Measurements from ENCODE around the gene PITRM1.
"Not testable (repeated sequence)": the region's sequence is repeated elsewhere in the genome, so short reads cannot be mapped to it uniquely, and the experiment has no call there.

The PITRM1 gene

GRCh38 chr10:3122034-3122433 lies 50.5 kb downstream of the PITRM1 start:
- no peak for DNase-seq

- no peak for DNase-seq
Measured at GRCh38 chr10:3119796-3120459, 52.7 kb downstream of the PITRM1 start.

GRCh38 chr10:3118641-3119091 lies 53.9 kb downstream of the PITRM1 start:
- no peak for DNase-seq

GRCh38 chr10:3117486-3117885 lies 55.1 kb downstream of the PITRM1 start:
- DNase-seq = no peak

- no peak for DNase-seq
Measured at GRCh38 chr10:3116508-3117100, 56.0 kb downstream of the PITRM1 start.

GRCh38 chr10:3115685-3116084 lies 56.9 kb downstream of the PITRM1 start:
- no peak for DNase-seq

- no peak for DNase-seq
Measured at GRCh38 chr10:3113343-3113720, 59.2 kb downstream of the PITRM1 start.

GRCh38 chr10:3111621-3112163 lies 60.9 kb downstream of the PITRM1 start:
- DNase-seq = no peak

- no peak for DNase-seq
Measured at GRCh38 chr10:3110782-3111620, 61.6 kb downstream of the PITRM1 start.

- no peak for DNase-seq
Measured at GRCh38 chr10:3109633-3110032, 62.9 kb downstream of the PITRM1 start.

- no peak for DNase-seq
Measured at GRCh38 chr10:3109196-3109595, 63.4 kb downstream of the PITRM1 start.

- no peak for DNase-seq
Measured at GRCh38 chr10:3108575-3109105, 63.9 kb downstream of the PITRM1 start.

- no peak for DNase-seq
Measured at GRCh38 chr10:3108033-3108432, 64.5 kb downstream of the PITRM1 start.

- DNase-seq = no peak
Measured at GRCh38 chr10:3107426-3107961, 65.1 kb downstream of the PITRM1 start.

- no peak for DNase-seq
Measured at GRCh38 chr10:3106928-3107425, 65.6 kb downstream of the PITRM1 start.

- not testable (repeated sequence) for DNase-seq
Measured at GRCh38 chr10:3106328-3106727, 66.3 kb downstream of the PITRM1 start.

GRCh38 chr10:3105905-3106304 lies 66.7 kb downstream of the PITRM1 start:
- DNase-seq = no peak

- DNase-seq = no peak
Measured at GRCh38 chr10:3105166-3105565, 67.4 kb downstream of the PITRM1 start.

GRCh38 chr10:3104251-3104918 lies 68.2 kb downstream of the PITRM1 start:
- no peak for DNase-seq

- DNase-seq = no peak
Measured at GRCh38 chr10:3103646-3104045, 68.9 kb downstream of the PITRM1 start.

- no peak for DNase-seq
Measured at GRCh38 chr10:3102720-3103427, 69.7 kb downstream of the PITRM1 start.
